Stimulated activated CD4-positive, alpha-beta T cell treated with anti-CD3 and anti-CD28 coated beads, Interleukin-4, amount 100 ng/mL, for 24 hours (primary cell): ENCODE results near the gene SPSB4.

ENCODE experiments used
- DNase-seq: peaks from one replicate; pipeline ENCODE4 v3.0.0-alpha.2; 2020

SPSB4 gene

GRCh38 chr3:141167681-141168080 is 116.5 kb downstream of the SPSB4 start:
- no peak for DNase-seq

DNA sequence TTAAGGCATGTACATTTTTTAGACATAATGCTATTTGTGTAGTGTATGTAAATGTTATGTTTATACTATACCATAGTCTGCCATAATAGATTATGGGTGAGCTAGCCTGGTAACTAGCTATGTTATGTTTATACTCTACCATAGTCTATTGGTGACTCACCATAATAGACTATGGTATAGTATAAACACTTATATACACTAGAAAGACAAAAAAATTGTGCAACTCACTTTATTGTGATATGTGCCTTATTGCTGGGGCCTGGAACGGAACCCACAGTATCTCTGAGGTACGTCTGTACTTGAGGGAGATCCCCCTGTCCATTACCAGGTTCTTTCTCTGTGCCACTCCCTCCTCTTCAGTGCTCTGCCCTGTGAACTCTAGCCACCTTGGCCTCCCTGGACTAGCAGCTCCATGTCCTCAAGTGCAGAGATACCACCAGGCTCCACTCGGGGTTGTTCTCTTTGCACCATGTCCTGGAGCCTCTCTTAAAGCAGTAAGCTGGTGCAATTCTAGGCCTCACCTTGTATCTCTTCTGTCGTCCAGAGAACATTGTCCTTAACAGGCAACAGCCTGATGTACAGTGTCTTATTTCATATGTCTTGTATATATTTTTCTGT is 119.6 kb downstream of the SPSB4 start:
- no peak for DNase-seq

- no peak for DNase-seq
Observed at GRCh38 chr3:141174674-141175073, 123.5 kb downstream of the SPSB4 start.

DNA sequence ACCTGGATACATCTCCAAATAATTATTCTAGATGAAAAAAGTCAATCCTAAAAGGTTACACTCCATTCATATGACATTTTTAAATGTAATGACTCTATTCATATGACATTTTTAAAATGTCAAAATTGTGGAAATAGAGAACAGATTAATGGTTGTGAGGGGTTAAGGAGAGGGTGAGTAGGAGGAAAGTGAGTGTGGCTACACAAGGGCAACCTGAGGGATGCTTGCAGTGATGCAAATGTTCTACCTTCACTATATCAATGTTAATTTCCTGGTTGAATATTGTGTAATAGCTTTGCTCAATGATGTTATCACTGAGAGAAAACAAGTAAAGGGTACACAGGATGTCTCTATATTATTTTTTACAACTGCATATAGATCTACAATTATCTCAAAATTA is 125.6 kb downstream of the SPSB4 start:
- DNase-seq = no peak

- no peak for DNase-seq
Observed at GRCh38 chr3:141178026-141178425, 126.9 kb downstream of the SPSB4 start.

DNA sequence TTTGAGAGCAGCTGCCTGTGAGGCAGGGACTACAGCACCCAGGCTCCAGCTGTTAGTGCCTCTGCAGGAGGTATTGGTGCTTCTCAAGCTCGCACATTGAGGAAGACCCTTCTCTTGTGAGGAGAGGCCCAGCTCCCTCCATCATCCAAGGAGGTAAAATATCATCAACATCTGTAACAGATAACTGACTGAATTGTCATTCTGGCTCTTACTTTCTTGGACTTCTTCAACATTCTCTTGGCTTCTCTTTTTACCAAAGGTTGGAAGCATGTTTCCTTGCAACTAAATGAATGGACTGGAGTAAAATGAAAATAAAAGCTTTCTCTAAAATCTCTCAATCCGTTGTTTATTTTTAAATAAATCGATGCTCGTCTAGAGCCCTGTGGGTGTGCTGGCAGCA is 127.4 kb downstream of the SPSB4 start:
- DNase-seq = no peak

- no peak for DNase-seq
Observed at GRCh38 chr3:141179983-141180382, 128.8 kb downstream of the SPSB4 start.

DNA sequence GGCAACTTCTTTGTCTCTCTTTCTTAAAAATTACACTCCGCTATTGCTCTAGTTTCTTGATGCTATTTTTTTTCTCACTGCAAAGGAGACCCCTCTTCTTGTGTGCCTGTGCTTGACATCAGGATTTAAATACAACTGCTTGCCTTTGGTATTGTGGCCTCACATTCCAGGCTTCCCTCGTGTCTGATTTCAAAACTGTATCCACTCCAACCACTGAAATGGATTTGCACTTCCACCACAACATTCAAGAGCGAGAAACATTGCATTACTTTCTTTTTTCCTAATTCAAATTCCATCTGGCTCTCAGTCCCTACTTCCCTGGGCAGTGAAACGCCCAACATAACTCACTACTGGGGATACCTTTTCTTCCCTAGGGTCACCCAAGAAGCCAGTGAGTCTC is 130.0 kb downstream of the SPSB4 start:
- no peak for DNase-seq

- DNase-seq = no peak
Observed at GRCh38 chr3:141181819-141182218, 130.7 kb downstream of the SPSB4 start.

DNA sequence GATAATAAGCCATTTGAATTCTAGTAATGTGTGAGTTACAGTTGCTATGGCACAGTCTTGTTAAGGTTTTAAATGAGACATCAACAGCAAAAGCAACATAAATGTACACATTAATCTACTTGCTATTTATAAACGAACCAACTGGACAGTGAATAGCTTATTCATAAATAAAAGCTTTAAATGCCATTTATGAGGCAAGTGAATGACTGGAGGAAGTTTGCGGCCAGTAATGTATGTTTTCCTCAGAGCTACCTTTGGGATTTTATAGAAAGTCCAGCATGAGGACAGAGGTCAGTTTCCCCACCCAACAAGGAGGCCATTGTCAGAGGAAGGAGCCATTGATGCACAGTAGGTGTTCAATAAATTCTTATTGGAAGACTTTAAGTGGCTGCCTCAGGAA is 132.5 kb downstream of the SPSB4 start:
- no peak for DNase-seq

DNA sequence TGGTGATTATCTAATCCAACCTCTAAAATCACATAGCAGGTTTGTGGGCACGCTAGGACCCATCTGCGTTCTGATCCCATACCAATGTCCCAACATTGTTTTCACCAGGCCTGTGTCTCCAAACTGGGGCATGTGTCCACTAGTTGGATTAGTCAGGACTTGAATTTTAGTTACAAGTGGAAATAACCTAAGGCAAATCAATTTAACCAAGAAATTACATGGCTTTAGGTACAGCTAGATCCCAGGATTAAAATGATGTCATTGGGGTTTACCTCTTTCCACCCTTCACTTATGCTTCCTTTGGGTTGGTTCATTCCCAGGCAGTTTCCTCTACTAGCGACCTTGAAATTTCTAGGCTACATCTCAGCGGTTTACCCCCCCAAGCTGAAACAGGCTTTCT is 133.3 kb downstream of the SPSB4 start:
- no peak for DNase-seq

- no peak for DNase-seq
Observed at GRCh38 chr3:141191097-141191749, 140.1 kb downstream of the SPSB4 start.

DNA sequence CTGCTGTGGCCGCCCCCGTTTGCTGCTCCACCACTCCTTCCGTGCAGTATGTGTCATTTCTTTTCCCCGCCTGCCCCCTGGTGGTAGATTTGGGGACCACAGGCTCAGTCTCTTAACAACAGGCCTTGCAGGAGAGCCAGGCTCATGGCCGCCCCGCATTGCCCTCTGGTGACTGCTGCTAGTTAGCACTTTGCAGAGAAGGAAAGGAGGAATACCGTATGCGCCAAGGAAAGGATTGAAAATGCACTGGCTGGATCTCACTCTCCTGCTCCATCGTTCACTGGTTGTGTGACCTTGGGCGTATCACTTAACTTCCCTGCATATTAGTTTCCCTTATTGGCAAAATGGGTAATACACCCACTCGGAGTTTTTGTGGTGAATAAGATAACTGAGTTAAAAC is 141.2 kb downstream of the SPSB4 start:
- peak; percentile 98 for DNase-seq

DNA sequence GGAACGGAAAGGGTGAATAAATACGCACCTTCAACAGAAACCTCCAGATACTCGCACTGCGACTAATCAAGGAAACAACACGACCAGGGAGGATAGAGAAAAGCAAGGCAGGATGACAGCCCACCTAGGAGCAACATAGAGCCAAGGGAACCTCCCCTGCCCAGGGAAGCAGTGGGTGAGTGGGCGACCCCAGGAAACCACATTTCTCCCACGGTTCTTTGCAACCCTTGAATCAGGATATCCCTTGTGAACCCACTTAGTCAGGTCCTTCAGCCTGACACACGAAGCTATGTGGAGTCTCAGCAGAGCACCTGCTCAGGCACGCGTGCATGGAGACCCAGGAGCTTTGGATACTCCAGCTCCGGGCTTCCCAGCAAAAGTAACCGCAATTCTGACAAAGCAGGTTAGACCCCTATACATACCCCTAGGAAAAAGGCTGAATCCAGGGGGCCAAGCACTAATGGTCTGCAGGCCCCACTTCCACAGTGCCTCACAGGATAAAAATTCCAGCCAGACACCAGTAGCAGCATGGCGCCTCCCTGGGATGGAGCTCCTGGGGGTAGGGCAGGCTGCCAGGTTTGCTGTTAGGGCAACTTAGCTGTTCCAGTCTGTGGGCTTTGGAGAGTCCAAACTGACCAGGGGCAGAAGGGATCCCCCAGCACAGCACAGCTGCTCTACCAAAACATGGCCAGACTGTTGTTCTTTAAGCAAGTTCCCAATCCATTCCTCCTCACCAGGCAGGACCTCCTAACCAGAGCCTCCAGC is 142.1 kb downstream of the SPSB4 start:
- DNase-seq = no peak
